ENCODE data around the gene COL1A1. TPM values are rescaled to one million over a fixed set of nuclear protein-coding genes. Genes with fewer than 3 reads are reported as not detected.
A peak's percentile ranks its signal among the peaks of the same experiment; 100 is the strongest.

The COL1A1 gene
- total RNA-seq, 1 experiment from 2014 or later = 23.4 TPM

- ChIA-PET POLR2A (no interaction called here), CTCF (interaction anchor here (0.6 to 2.4 kb wide), 5 partner anchors 36 to 836 kb away, joined by 3 to 10 read pairs (median 5); partner anchors contain the start of gene TMEM92)
- 0 out of 2 replicates have a peak, but pooled peaks cover 1% of the 10 kb centered on the region for H3K27me3 ChIP-seq (replicated peaks; ENCODE audit: control insufficient read depth, insufficient read depth, low read length)
- H3K9me3 Mint-ChIP-seq (ENCODE audit: unreplicated experiment) = no peaks in the 10 kb centered on the region
- H3K4me1 ChIP-seq = peaks cover 51% of the 10 kb centered on the region
- intact Hi-C loops (cut with micrococcal nuclease; ENCODE audit: unreplicated experiment) = no loop called here
- H3K27me3 Mint-ChIP-seq (ENCODE audit: insufficient read depth, unreplicated experiment) = no peaks in the 10 kb centered on the region
- H3K4me3 ChIP-seq (ENCODE audit: low read depth, low read length) = no peak overlapping the region
- no peak for TF ChIP-seq CTCF (IDR thresholded peaks at IDR 0.05; ENCODE audit: insufficient read depth in 1 of 2, low read depth in 1 of 2, low read length in 1 of 2, severe bottlenecking in 1 of 2, unreplicated experiment in 1 of 2)
- no peak overlapping the region for H3K4me3 Mint-ChIP-seq (ENCODE audit: unreplicated experiment)
- H3K36me3 Mint-ChIP-seq (ENCODE audit: insufficient read depth, unreplicated experiment) = no peaks in the 10 kb centered on the region
- no TSS peak for BruUV-seq (replicated peaks)
- no peaks in the 10 kb centered on the region for H3K36me3 ChIP-seq (ENCODE audit: control insufficient read depth, insufficient read depth, low read length)
- H3K27ac Mint-ChIP-seq (ENCODE audit: unreplicated experiment) = peak overlapping the region; percentile 13
- peak in 1 of 2 experiments; percentile 50 for DNase-seq
- H3K9me3 ChIP-seq = no peaks in the 10 kb centered on the region
- peaks cover 47% of the 10 kb centered on the region for H3K4me1 Mint-ChIP-seq (ENCODE audit: low read depth, unreplicated experiment)
These were observed 3.9 kb upstream of the COL1A1 start for GRCh38 chr17:50205111-50205962.

DNA sequence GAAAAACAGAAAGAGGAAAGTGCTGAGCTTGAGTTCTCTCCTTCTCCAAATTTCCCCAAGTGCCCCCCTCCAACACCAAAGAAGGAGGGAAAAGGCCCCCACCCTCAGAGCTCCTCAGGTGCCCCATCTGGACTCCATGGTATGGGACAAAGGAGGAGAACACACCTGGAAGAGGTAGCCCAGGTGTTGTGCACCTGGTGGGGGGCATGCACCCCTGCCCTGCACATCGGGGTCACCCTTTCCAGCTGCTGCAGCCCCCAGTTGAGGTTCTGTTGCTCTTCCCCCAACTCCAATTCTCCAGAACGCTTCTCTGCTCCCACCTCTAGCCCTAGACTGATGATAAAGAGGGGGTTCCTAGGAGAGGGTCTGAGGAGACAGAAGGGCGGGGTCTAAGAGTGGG lies 3.0 kb upstream of the COL1A1 start:
- Mint-ChIP-seq H3K9me3 (ENCODE audit: unreplicated experiment) (no peaks in the 10 kb centered on the region), H3K27ac (ENCODE audit: unreplicated experiment) (no peak overlapping the region), H3K4me1 (ENCODE audit: low read depth, unreplicated experiment) (peaks cover 42% of the 10 kb centered on the region), H3K27me3 (ENCODE audit: insufficient read depth, unreplicated experiment) (no peaks in the 10 kb centered on the region), H3K4me3 (ENCODE audit: unreplicated experiment) (no peak overlapping the region), H3K36me3 (ENCODE audit: insufficient read depth, unreplicated experiment) (peaks cover 6% of the 10 kb centered on the region)
- no peaks in the 10 kb centered on the region for H3K9me3 ChIP-seq
- DNase-seq = no peak
- H3K4me1 ChIP-seq = peaks cover 46% of the 10 kb centered on the region
- intact Hi-C loops (cut with micrococcal nuclease; ENCODE audit: unreplicated experiment) = no loop called here
- no peak for TF ChIP-seq CTCF (IDR thresholded peaks at IDR 0.05; ENCODE audit: insufficient read depth in 1 of 2, low read depth in 1 of 2, low read length in 1 of 2, severe bottlenecking in 1 of 2, unreplicated experiment in 1 of 2)
- H3K27me3 ChIP-seq (replicated peaks; ENCODE audit: control insufficient read depth, insufficient read depth, low read length) = 0 out of 2 replicates have a peak, but pooled peaks cover 1% of the 10 kb centered on the region
- H3K36me3 ChIP-seq (ENCODE audit: control insufficient read depth, insufficient read depth, low read length) = no peaks in the 10 kb centered on the region
- CTCF ChIA-PET = interaction anchor here (0.6 to 2.4 kb wide), 6 partner anchors 14 to 119 kb away, joined by 3 to 10 read pairs (median 5); no protein-coding TSS in a partner anchor
- no peak overlapping the region for H3K4me3 ChIP-seq (ENCODE audit: low read depth, low read length)
- POLR2A ChIA-PET = no interaction called here
- BruUV-seq (replicated peaks) = no TSS peak

DNA sequence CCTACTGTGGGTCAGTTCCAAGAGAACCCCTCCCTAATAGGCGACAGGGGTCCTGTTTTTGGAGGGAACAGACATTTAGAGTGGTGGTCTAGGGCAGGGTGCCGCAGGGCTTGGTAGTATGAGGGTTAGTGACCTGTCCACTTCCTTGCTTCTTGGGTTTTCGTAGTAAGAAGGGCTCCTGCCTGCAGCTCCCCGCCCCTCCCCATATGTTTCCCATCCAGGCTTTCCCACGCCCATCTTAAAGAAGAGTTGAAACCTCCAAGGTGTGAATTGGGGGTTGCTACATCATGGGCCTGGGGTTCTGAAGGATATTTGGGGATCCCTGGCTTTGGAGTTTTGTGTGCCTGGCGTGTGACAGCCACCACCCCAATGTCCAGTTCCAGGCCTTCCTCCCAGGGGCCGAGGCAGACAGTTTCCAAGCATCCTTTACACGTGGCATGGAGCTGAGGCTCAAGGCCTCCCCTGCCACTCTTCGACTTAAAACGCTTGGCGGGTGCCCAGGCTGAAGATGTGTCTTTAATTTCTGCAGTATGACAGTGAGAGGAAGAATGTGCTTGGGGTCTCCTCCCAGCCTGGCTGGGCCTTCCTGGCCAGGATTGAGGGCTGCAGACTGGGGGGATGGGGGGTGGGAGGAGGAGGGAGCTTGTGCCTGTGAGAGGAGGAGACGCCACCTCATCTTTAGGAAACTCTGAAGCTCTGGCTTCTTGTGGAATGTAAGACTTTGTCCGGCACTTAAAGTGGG lies 2.3 kb upstream of the COL1A1 start:
- no peak for TF ChIP-seq CTCF (IDR thresholded peaks at IDR 0.05; ENCODE audit: insufficient read depth in 1 of 2, low read depth in 1 of 2, low read length in 1 of 2, severe bottlenecking in 1 of 2, unreplicated experiment in 1 of 2)
- no TSS peak for BruUV-seq (replicated peaks)
- no peak overlapping the region for H3K27ac Mint-ChIP-seq (ENCODE audit: unreplicated experiment)
- no peak for DNase-seq
- no peaks in the 10 kb centered on the region for H3K9me3 Mint-ChIP-seq (ENCODE audit: unreplicated experiment)
- Histone ChIP-seq H3K36me3 (ENCODE audit: control insufficient read depth, insufficient read depth, low read length) (no peaks in the 10 kb centered on the region), H3K4me3 (ENCODE audit: low read depth, low read length) (no peak overlapping the region), H3K4me1 (peaks cover 40% of the 10 kb centered on the region), H3K9me3 (no peaks in the 10 kb centered on the region), H3K27me3 (replicated peaks; ENCODE audit: control insufficient read depth, insufficient read depth, low read length) (0 out of 2 replicates have a peak, but pooled peaks cover 1% of the 10 kb centered on the region)
- peaks cover 37% of the 10 kb centered on the region for H3K4me1 Mint-ChIP-seq (ENCODE audit: low read depth, unreplicated experiment)
- H3K4me3 Mint-ChIP-seq (ENCODE audit: unreplicated experiment) = no peak overlapping the region
- intact Hi-C loops (cut with micrococcal nuclease; ENCODE audit: unreplicated experiment) = no loop called here
- H3K27me3 Mint-ChIP-seq (ENCODE audit: insufficient read depth, unreplicated experiment) = no peaks in the 10 kb centered on the region
- CTCF ChIA-PET = interaction anchor here (0.6 to 2.4 kb wide), 6 partner anchors 15 to 120 kb away, joined by 3 to 10 read pairs (median 6); no protein-coding TSS in a partner anchor
- POLR2A ChIA-PET = no interaction called here
- peaks cover 6% of the 10 kb centered on the region for H3K36me3 Mint-ChIP-seq (ENCODE audit: insufficient read depth, unreplicated experiment)

Measured in Caco-2 (cell line).